ENCODE measurements around the gene SRRM2.

Gene SRRM2

GRCh38 chr16:2778630-2778958, 26.2 kb downstream of the SRRM2 start:
- DNase-seq = no peak

GRCh38 chr16:2779151-2779920, 26.9 kb downstream of the SRRM2 start:
- no peak for DNase-seq

DNA sequence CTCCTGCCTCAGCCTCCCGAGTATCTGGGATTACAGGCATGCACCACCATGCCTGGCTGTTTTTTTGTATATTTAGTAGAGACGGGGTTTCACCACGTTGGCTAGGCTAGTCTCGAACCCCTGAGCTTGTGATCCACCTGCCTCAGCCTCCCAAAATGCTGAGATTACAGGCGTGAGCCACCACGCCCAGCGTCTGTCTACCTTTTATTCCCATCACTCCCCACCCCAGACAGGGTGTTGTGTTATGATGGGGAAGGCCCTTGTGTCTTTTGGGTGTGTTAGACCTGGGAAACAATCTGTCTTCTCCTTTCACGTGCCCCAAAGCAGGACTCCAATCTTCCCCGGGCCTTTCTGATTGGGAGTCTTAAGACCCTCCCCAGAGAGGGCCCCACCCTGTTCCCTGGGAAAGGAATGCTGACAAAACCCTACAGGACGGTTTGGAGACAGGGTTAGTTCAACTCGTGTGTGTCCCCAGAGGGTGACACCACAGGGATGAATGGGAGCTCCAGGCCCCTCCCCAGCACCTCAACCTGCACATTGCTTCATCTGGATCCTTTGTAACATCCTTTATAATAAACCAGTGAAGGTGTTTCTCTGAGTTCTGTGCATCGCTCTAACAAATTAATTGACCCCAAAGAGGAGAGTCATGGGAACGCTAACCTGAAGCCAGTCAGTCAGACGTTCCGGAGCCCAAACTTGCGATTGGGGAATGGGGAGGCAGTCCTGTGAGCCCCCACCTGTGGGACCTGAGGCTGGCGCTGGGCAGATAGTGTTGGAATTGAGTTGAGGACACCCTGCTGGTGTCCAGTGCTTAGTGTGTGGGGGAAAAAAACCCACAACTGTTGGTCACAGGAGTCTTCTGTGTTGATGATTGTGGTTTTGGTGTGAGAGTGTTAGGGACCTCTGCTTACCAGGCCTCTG, 27.8 kb downstream of the SRRM2 start:
- DNase-seq = no peak

- no peak for DNase-seq
Measured at GRCh38 chr16:2782583-2783351, 30.3 kb downstream of the SRRM2 start.

DNA sequence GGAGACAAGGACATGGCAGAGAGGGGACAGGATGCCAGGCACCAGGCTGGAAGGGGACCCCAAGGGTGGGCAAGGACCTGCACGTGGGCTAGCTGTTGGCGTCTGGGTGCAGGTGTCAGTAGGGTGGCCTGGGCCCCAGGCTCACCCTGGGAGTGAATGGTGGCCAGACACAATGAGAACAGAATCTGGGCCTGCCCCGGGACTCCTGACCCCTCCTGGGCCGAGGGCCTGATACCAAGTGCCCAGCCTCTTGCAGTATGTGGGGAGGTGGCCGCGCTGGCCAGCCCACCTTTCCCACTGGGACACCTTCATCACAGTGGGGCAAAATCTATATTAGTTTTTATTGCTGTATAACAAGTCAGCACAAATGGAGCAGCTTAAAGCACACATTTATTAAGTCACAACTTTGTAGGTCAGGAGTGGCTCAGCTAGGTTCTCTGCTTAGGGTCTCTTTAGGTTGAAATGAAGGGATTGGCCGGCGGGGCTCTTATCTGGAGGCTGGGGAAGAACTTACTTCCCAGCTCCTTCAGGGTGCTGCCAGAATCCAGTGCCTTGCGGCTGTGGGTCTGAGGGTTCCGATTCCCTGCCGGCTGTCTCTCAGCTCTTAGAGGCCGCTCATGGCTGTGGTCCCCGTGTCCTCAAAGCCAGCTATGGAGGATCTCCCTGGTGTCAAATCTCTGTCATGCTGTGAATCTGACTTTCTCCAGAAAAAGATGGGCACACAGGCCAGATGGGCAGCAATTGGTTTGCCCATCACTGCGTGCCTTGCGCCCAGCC, 31.3 kb downstream of the SRRM2 start:
- DNase-seq = no peak

DNA sequence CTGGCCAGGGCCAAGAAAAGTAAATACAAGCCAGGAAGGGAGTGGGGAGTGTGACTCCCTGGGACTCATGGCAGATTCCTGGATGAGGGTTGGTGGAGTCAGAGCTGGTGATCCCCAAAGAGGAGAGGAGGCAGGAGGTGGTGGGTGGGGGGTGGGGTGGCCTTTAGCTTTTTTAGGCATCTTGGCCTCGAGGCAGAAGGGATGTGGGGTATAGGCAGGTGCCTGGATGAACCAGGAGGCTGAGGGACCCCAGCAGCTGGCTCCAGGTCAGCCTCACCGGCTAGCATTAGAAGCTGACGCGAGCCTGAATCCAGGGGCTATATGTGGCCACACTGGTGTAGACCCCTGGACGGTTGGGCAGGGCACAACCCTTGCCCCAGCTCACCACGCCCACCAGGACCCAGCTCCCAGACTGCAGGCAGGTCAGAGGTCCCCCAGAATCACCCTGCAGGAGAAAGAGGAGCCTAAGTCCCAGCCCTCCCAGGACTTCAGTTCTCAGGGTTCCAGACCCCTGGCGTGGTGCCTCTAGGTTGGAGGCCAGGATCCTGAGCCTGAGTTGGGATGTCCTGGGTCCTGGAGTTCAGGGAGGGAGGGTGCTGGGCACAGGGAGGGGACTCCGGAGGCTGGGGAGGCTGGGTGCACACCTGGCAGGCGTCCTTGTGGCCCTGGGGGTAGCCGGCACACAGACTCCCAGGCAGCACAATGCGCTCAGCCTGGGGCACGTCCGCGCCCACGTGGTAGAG, 32.1 kb downstream of the SRRM2 start:
- DNase-seq = no peak

DNA sequence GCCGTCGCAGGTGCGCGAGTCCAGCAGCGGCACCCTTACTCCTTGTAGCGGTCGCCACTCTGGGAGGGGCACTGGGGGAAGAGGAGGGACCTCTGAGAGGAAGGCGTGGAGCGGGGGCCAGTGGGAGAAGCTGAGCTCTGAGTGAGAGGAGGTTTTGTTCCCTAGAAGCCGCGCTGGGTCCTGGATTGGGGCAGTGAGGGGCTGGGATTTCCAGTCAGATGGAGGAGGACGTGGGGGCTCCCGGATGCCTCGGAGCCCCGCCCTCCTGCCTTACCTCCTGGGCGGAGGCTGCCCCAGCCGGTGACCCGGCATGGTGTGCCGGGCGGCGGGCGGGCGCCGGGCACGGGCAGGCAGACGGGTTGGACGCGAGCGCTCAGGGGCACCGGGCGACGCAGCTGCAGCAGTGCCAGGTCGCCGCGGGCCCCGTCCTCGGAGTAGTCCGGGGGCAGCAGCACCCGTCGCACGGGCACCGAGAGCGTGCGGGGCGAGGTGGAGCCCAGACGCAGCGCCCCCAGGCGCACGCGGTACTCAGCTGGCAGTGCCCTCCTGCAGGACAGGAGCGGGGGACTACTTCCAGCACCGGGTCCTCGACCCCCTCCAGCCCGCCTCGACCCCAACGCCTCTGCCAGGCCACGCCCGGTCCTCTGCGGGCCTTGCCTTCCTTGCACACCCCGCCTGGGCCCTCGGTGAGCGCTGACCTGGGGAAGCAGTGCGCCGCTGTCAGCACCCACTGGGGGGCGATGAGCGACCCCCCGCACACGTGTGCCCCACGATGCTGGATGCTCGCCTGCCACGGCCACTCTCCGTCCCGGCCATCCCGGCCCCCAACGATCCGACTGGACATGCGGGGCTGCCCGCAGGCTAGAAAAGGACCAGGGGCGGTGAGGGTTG, 32.9 kb downstream of the SRRM2 start:
- DNase-seq = peak in 1 of 2 donors; percentile 39

- DNase-seq = no peak
Measured at GRCh38 chr16:2786061-2786825, 33.8 kb downstream of the SRRM2 start.

- DNase-seq = no peak
Measured at GRCh38 chr16:2786826-2787151, 34.4 kb downstream of the SRRM2 start.

GRCh38 chr16:2787406-2787805, 35.0 kb downstream of the SRRM2 start, which contains the start of gene PRSS33:
Gene PRSS33 (minus strand): TSS chr16:2787560. CDS start chr16:2786547, 1,013 bp downstream.
- DNase-seq = no peak

GRCh38 chr16:2787961-2788360, 35.5 kb downstream of the SRRM2 start:
- no peak for DNase-seq

GRCh38 chr16:2790631-2791030, 38.2 kb downstream of the SRRM2 start:
- DNase-seq = no peak

GRCh38 chr16:2791174-2791573, 38.7 kb downstream of the SRRM2 start:
- no peak for DNase-seq

GRCh38 chr16:2792940-2793339, 40.5 kb downstream of the SRRM2 start:
- no peak for DNase-seq

DNA sequence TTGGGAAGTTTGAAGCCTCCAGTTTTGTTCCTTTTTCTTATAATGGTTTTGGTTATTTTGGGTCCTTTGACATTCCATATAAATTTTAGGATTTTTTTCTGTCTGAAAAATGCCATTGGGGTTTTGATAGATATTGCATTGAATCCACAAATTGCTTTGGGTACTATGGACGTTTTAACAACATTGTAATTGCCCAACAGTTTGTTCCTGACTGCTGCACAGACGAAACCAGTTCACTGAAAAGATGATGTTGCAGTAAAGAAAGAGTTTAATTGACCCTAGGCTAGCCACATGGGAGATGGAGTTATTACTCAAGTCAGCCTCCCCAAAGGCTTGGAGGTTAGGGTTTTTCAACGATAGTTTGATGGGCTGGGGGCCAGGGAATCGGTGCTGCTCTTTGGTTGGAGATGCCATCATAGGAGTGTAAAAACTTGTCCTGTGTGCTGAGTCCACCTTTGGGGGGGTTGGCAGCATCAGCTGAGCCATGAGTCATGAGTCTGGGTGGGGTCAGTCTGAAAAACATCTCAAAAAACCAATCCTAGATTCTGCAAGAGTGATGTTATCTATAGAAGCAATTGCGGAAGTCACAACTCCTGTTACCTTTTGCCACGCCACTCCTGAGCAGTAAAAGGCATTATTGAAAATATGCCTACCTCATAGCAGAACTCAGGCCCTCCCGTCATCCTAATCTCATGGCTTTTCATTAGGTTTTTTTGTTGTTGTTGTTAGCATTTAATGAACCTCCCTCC, 43.1 kb downstream of the SRRM2 start:
- DNase-seq = no peak

DNA sequence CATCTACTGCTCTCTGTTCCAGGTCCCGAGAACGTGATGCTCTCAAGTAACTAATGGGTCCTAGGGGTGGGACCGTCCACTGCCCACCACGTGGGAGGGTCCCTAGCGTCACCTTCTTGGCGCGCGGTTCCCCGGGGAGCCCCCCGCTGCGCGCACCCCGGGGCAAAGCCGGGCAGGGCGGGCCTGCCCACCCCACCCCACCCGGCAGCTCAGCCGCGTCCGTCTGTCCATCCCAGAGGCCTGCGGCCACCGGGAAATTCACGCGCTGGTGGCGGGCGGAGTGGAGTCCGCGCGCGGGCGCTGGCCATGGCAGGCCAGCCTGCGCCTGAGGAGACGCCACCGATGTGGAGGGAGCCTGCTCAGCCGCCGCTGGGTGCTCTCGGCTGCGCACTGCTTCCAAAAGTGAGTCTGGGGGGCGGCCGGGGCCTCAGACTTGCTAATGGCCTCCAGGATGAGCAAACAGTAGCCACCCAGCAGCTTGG, 46.3 kb downstream of the SRRM2 start:
- DNase-seq = no peak

- no peak for DNase-seq
Measured at GRCh38 chr16:2799205-2799858, 46.9 kb downstream of the SRRM2 start.

DNA sequence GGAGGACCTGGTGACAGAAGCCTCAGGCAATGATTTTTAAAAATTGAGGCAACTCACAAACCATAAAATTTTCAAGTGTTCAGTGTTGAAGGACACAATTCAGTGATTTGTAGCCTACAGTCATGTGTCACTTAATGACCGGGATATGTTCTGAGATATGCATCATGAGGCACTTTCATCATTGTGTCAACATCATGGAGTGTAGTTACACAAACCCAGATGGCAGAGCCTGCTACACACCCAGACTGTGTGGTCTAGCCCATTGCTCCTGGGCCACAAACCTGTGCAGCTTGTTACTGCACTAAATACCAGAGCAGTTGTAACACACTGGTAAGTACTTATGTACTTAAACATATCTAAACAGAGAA, 47.4 kb downstream of the SRRM2 start:
- no peak for DNase-seq
